Mammary epithelial cell (primary cell): ENCODE data around the gene PLCG1.

Experiments used
- CTCF ChIP-seq, 2 donors: IDR thresholded peaks in 1 of 2; conservative IDR thresholded peaks in 1 of 2; 2 replicates each; pipeline ENCODE4 v1.5.1; 2011 to 2012; ENCODE audit warnings: inconsistent platforms in 2 of 2, low read length in 2 of 2, mild to moderate bottlenecking in 2 of 2, control low read depth in 1 of 2, low read depth in 1 of 2; ENCODE audit not compliant: insufficient read depth in 1 of 2; ENCODE audit errors: extremely low read depth in 1 of 2
- EZH2 ChIP-seq: IDR thresholded peaks from 2 replicates; pipeline ENCODE4 v1.6.1; 2012; ENCODE audit warnings: low read length, inconsistent platforms, borderline replicate concordance

GRCh38 chr20:41087777-41088176 is 49.6 kb upstream of the PLCG1 start:
- TF ChIP-seq CTCF (conservative IDR thresholded peaks at IDR 0.05 in 1 of 2, IDR thresholded peaks at IDR 0.05 in 1 of 2; ENCODE audit: extremely low read depth in 1 of 2, insufficient read depth in 1 of 2, low read depth in 1 of 2, low read length in 2 of 2): no peak
- TF ChIP-seq EZH2: no peak
